ENCODE results near the gene ADK. TPM values are rescaled to one million over a fixed set of nuclear protein-coding genes. Genes with fewer than 3 reads are reported as not detected.

Gene ADK
- total RNA-seq, 1 experiment from 2014 or later: 26.8 TPM

DNA sequence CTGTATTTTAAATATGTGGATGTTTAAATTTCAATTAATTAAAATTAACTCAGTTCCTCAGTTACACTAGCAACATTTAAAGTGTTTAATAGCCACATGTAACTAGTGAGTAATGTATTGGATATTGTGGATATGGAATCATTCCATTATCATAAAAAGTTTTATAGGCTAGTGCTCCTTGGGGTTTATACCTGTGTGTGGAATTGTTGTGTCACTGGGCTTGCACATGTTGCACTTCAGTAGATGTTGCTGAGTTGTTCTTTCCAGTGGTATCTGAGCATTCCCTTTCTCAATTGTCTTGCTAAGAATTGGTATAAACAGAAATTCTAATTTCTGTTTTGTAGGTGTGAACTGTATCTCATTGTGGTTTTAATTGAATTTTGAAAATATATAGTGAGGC is 113.0 kb downstream of the ADK start:
- H2BK120ac ChIP-seq (ENCODE audit: low read depth, low read length, poor library complexity, severe bottlenecking): no peak overlapping the region
- H3K14ac ChIP-seq (ENCODE audit: insufficient read depth, low read length): no peak overlapping the region
- H4K5ac ChIP-seq (ENCODE audit: insufficient read length, low read depth, low read length): no peak overlapping the region
- H3K4me1 Mint-ChIP-seq: no peaks in the 10 kb centered on the region
- no peak overlapping the region for H3K56ac ChIP-seq (ENCODE audit: insufficient read length, low read depth, low read length)
- H2AFZ ChIP-seq (ENCODE audit: low read length): no peak overlapping the region
- H3K23me2 ChIP-seq (ENCODE audit: insufficient read length, low read depth, low read length, poor library complexity, severe bottlenecking): no peaks in the 10 kb centered on the region
- H3K36me3 Mint-ChIP-seq (ENCODE audit: insufficient read depth in 1 of 3, low read depth in 3 of 3): 0 out of 7 replicates have a peak, but pooled peaks cover 0 to 4% (median 0%) of the 10 kb centered on the region in 3 experiments
- no peak overlapping the region for H2BK12ac ChIP-seq (ENCODE audit: insufficient read length, low read depth, low read length)
- no peak overlapping the region for H2AK5ac ChIP-seq (ENCODE audit: insufficient read length, low read length)
- H3K23ac ChIP-seq (ENCODE audit: insufficient read length, low read depth, low read length): no peak overlapping the region
- H4K91ac ChIP-seq (ENCODE audit: insufficient read length, low read depth, low read length): no peak overlapping the region
- no peaks in the 10 kb centered on the region for H4K20me1 ChIP-seq (ENCODE audit: control insufficient read depth, insufficient read depth, insufficient read length)
- no peak overlapping the region for H2BK5ac ChIP-seq (ENCODE audit: insufficient read length, low read length)
- H3K9ac ChIP-seq (ENCODE audit: extremely low read depth, insufficient read length, low read length): no peak overlapping the region
- no peak overlapping the region for H3K27ac ChIP-seq (ENCODE audit: insufficient read length, low read depth, low read length)
- H3K9me3 ChIP-seq (ENCODE audit: control insufficient read depth, low read depth, low read length): no peaks in the 10 kb centered on the region
- H3K27me3 ChIP-seq (ENCODE audit: insufficient read depth, low read length): no peaks in the 10 kb centered on the region
- no peak overlapping the region for H2BK15ac ChIP-seq (ENCODE audit: low read depth, low read length)
- no peak overlapping the region for H3K4me2 ChIP-seq (ENCODE audit: insufficient read depth, insufficient read length, low read length)
- H3K18ac ChIP-seq (ENCODE audit: insufficient read length, low read depth, low read length): no peak overlapping the region
- H3T11ph ChIP-seq (ENCODE audit: low read length): no peak overlapping the region
- H3K4ac ChIP-seq (ENCODE audit: low read depth, low read length): no peak overlapping the region
- no peak overlapping the region for H2BK20ac ChIP-seq (ENCODE audit: low read depth, low read length, poor library complexity, severe bottlenecking)
- TF ChIP-seq, protein P1, sequence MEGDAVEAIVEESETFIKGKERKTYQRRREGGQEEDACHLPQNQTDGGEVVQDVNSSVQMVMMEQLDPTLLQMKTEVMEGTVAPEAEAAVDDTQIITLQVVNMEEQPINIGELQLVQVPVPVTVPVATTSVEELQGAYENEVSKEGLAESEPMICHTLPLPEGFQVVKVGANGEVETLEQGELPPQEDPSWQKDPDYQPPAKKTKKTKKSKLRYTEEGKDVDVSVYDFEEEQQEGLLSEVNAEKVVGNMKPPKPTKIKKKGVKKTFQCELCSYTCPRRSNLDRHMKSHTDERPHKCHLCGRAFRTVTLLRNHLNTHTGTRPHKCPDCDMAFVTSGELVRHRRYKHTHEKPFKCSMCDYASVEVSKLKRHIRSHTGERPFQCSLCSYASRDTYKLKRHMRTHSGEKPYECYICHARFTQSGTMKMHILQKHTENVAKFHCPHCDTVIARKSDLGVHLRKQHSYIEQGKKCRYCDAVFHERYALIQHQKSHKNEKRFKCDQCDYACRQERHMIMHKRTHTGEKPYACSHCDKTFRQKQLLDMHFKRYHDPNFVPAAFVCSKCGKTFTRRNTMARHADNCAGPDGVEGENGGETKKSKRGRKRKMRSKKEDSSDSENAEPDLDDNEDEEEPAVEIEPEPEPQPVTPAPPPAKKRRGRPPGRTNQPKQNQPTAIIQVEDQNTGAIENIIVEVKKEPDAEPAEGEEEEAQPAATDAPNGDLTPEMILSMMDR (conservative IDR thresholded peaks at IDR 0.05): no peak
- no peak for DNase-seq
- no peak overlapping the region for H3K27ac Mint-ChIP-seq
- no peak overlapping the region for H3K4me3 Mint-ChIP-seq
- H3K79me2 ChIP-seq (ENCODE audit: insufficient read depth, low read length): no peaks in the 10 kb centered on the region
- no peaks in the 10 kb centered on the region for H3K9me3 Mint-ChIP-seq
- no peak overlapping the region for H4K8ac ChIP-seq (replicated peaks; ENCODE audit: insufficient read length, low read depth, low read length)
- no peaks in the 10 kb centered on the region for H3K27me3 Mint-ChIP-seq (ENCODE audit: low read depth)
- H3K79me1 ChIP-seq (ENCODE audit: insufficient read depth, low read depth, low read length, poor library complexity, severe bottlenecking): no peaks in the 10 kb centered on the region
- H3K4me1 ChIP-seq (ENCODE audit: insufficient read depth, low read length): no peaks in the 10 kb centered on the region
